HG02610 (cell line): ENCODE measurements around the gene PLCH1.

Experiments used
- ATAC-seq: cut with Tn5 transposase; IDR thresholded peaks from one replicate; pipeline ENCODE4 v1.9.1; 2021; ENCODE audit warnings: mild to moderate bottlenecking, moderate library complexity; ENCODE audit not compliant: unreplicated experiment

Gene PLCH1

GRCh38 chr3:155553780-155554179, 191.1 kb downstream of the PLCH1 start:
- ATAC-seq: no peak

GRCh38 chr3:155553326-155553725, 191.5 kb downstream of the PLCH1 start:
- ATAC-seq: no peak

GRCh38 chr3:155550391-155550790, 194.5 kb downstream of the PLCH1 start:
- ATAC-seq: no peak

- peak; percentile 88 for ATAC-seq
These were observed 195.8 kb downstream of the PLCH1 start for GRCh38 chr3:155549087-155549486.

GRCh38 chr3:155548195-155548594, 196.7 kb downstream of the PLCH1 start:
- ATAC-seq: no peak

GRCh38 chr3:155535098-155535497, 209.8 kb downstream of the PLCH1 start:
- ATAC-seq: no peak

- ATAC-seq: no peak
These were observed 216.3 kb downstream of the PLCH1 start for GRCh38 chr3:155528579-155528978.

- ATAC-seq: no peak
These were observed 219.5 kb downstream of the PLCH1 start for GRCh38 chr3:155525324-155525833.

- no peak for ATAC-seq
These were observed 224.4 kb downstream of the PLCH1 start for GRCh38 chr3:155520463-155520862.

- no peak for ATAC-seq
These were observed 225.8 kb downstream of the PLCH1 start for GRCh38 chr3:155519078-155519477.

- ATAC-seq: no peak
These were observed 227.0 kb downstream of the PLCH1 start for GRCh38 chr3:155517903-155518302.

- no peak for ATAC-seq
These were observed 228.4 kb downstream of the PLCH1 start for GRCh38 chr3:155516439-155516838.

GRCh38 chr3:155512867-155513261, 232.0 kb downstream of the PLCH1 start:
- ATAC-seq: no peak

GRCh38 chr3:155512175-155512866, 232.6 kb downstream of the PLCH1 start:
- no peak for ATAC-seq

GRCh38 chr3:155504682-155505081, 240.2 kb downstream of the PLCH1 start:
- no peak for ATAC-seq

- ATAC-seq: no peak
These were observed 242.2 kb downstream of the PLCH1 start for GRCh38 chr3:155502630-155503029.

- no peak for ATAC-seq
These were observed 244.6 kb downstream of the PLCH1 start for GRCh38 chr3:155500194-155500818.

- ATAC-seq: no peak
These were observed 246.8 kb downstream of the PLCH1 start for GRCh38 chr3:155497930-155498647.

GRCh38 chr3:155496206-155496605, 248.7 kb downstream of the PLCH1 start:
- no peak for ATAC-seq

GRCh38 chr3:155495387-155495786, 249.5 kb downstream of the PLCH1 start:
- ATAC-seq: peak; percentile 83

GRCh38 chr3:155494332-155494731, 250.5 kb downstream of the PLCH1 start:
- ATAC-seq: no peak

GRCh38 chr3:155492841-155493240, 252.0 kb downstream of the PLCH1 start:
- ATAC-seq: no peak
